Stomach (tissue), 4 donors: ENCODE measurements around the gene MYOM1.

Experiments used
- POLR2AphosphoS5 ChIP-seq, 3 donors: sonication (generic); formaldehyde crosslinking; IDR thresholded peaks; one replicate each; pipeline ENCODE4 v1.6.1; 2016; ENCODE audit warnings: antibody characterized with exemption in 3 of 3
- TF ChIP-seq, protein P1 (sequence below), 7 experiments: fragments of 450-650 bp in 4 of 7; fragments of 200-600 bp in 3 of 7; sonication (generic) in 3 of 7; IDR thresholded peaks; one replicate each; pipeline ENCODE4 v1.5.1; 2016 to 2019; ENCODE audit warnings: antibody characterized with exemption in 7 of 7, control low read depth in 2 of 7, mild to moderate bottlenecking in 1 of 7

DNA sequence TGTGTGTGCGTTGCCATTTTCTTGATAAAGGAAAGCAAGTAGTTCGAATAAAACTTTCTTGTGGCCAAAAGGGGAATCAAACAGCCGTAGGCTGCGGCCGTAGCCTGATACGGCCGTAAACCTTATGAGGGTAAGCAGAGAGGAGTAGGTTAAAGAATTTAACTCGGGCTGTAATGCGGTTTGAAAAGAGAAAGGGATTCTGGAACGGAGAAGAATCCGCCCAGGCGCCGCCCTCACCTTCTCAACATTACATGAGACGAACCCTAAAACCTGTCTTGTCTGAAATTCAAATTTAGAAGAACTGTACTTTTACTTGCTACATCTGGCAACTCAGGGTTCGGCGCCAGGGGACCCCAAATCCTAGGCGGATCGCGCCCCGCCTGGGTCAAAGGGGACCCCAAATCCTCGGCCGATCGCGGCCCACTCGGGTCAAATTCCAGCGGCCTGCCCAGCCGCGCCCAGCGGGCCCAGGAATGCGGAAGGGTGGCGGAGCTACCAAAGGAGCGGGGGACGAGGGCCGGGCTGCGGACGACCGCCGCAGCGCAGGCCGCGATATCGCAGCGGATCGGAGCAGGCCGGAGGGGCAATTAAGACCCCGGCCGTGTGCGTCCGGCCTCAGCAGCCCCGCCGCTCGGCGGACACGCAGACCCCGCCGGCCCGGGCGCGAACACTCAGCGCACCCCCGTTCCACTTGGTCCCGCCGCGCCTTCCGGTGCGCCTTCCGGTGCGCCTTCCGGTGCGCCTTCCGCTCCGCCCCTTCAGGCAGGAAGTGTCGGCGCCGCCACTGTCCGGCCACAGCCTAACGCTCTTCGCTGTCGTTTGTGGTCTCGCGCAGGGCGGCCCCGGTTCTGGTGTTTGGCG, 41.8 kb upstream of the MYOM1 start, which contains the start of gene MYL12B:
- TF ChIP-seq, protein P1, sequence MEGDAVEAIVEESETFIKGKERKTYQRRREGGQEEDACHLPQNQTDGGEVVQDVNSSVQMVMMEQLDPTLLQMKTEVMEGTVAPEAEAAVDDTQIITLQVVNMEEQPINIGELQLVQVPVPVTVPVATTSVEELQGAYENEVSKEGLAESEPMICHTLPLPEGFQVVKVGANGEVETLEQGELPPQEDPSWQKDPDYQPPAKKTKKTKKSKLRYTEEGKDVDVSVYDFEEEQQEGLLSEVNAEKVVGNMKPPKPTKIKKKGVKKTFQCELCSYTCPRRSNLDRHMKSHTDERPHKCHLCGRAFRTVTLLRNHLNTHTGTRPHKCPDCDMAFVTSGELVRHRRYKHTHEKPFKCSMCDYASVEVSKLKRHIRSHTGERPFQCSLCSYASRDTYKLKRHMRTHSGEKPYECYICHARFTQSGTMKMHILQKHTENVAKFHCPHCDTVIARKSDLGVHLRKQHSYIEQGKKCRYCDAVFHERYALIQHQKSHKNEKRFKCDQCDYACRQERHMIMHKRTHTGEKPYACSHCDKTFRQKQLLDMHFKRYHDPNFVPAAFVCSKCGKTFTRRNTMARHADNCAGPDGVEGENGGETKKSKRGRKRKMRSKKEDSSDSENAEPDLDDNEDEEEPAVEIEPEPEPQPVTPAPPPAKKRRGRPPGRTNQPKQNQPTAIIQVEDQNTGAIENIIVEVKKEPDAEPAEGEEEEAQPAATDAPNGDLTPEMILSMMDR (IDR thresholded peaks at IDR 0.05), result peak in 1 of 7 experiments; percentile 5
- TF ChIP-seq POLR2AphosphoS5 (IDR thresholded peaks at IDR 0.05), result peak; percentile 79 to 93 (median 88)
